ENCODE data around the gene TAT.
"Not testable (repeated sequence)": the region's sequence is repeated elsewhere in the genome, so short reads cannot be mapped to it uniquely, and the experiment has no call there.

The TAT gene

GRCh38 chr16:71576971-71577370 lies at the start of gene TAT:
Gene TAT (minus strand): TSS chr16:71577092. CDS start chr16:71576415, 677 bp downstream.
- DNase-seq (ENCODE audit: low read depth) = no peak

- DNase-seq (ENCODE audit: low read depth) = no peak
Observed at GRCh38 chr16:71626018-71626857, 49.3 kb upstream of the TAT start, which contains the start of gene MARVELD3. Gene MARVELD3 (plus strand): TSS chr16:71626184. CDS start chr16:71626230, 46 bp downstream.

- DNase-seq (ENCODE audit: low read depth) = no peak
Observed at GRCh38 chr16:71625113-71625850, 48.4 kb upstream of the TAT start.

GRCh38 chr16:71623597-71623996 lies 46.7 kb upstream of the TAT start:
- DNase-seq (ENCODE audit: low read depth) = no peak

DNA sequence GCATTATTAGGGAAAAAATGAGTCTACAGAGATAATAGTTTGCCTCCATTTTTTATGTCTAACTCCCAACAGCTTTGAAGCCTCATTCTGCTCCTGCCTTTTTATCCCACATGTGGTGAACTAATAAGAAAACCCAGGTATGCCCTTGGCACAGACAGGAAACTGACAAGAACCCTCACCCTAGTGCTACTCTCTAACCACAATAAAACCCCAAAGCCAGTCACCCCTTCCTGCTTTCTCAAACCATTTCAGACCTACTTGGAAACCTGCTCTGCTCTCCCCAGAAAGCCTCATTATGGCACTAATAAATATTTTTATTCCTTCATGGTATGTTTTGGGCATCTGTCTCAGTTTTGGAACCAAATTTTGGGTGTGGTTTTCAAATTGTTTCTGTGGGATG lies 45.2 kb upstream of the TAT start:
- DNase-seq (ENCODE audit: low read depth) = no peak

DNA sequence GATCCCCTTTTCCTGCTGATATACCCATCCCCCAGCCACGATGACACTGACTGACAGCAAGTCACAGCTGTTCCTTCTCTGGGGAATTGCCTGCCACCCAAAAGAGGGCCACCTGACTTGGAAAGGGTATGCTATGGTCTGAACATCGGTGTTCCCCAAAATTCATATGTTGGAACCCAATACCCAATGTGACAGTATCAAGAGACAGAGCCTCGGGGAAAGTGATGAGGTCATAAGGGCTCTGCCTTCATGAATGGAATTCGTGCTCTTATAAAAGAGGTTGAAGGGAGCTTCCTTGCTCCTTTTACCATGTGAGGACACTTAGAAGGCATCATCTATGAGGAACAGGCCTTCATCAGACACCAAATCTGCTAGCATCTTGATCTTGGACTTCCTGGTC lies 41.5 kb upstream of the TAT start:
- no peak for DNase-seq (ENCODE audit: low read depth)

- not testable (repeated sequence) for DNase-seq (ENCODE audit: low read depth)
Observed at GRCh38 chr16:71614956-71615355, 38.1 kb upstream of the TAT start.

- no peak for DNase-seq (ENCODE audit: low read depth)
Observed at GRCh38 chr16:71610936-71611871, 34.3 kb upstream of the TAT start.

DNA sequence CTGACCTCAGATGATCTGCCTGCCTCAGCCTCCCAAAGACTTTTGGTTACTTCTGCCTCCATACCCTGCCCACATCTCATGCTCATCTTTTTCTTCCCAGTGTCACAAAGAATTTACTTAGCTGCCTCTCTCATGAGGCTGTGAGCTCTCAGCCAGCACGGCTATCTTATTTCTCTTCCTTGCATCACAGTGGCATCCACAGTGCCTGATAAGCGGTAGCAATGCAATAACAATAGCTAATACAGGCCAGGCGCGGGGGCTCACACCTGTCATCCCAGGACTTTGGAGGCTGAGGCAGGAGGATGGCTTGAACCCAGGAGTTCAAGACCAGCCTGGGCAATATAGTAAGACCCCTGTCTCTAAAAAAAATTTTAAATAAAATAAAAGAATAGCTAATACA lies 33.6 kb upstream of the TAT start:
- no peak for DNase-seq (ENCODE audit: low read depth)

DNA sequence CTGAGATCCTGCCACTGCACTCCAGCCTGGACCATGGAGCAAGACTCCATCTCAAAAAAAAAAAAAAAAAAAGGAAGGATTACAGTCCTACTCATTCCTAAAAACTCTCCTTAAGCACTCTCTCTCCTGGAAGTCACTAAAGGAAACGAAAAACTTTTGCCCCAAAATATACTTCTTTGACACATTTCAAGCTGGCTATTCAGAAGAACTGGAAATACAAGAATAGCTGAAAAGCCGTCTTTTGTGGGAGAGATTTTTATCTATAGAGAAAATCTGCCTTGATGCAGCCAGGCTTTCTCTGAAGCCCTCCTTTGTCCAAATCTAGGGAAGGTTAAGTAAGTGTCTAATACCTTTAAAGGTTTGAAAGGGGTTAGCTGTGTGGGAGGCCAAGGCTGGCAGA lies 32.2 kb upstream of the TAT start:
- DNase-seq (ENCODE audit: low read depth) = no peak

GRCh38 chr16:71600822-71601221 lies 23.9 kb upstream of the TAT start:
- no peak for DNase-seq (ENCODE audit: low read depth)

DNA sequence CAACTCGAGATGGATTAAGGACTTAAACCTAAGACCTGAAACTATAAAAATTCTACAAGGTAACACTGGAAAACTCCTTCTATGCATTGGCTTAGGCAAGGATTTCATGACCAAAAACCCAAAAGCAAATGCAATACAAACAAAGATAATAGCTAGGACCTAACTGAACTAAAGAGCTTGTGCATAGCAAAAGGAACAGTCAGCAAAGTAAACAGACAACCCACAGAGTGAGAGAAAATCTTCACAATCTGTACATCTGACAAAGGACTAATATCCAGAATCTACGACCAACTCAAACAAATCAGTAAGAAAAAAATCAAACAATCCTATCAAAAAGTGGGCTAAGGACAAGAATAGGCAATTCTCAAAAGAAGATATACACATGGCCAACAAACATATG lies 21.5 kb upstream of the TAT start:
- DNase-seq (ENCODE audit: low read depth) = not testable (repeated sequence)

GRCh38 chr16:71595340-71595826 lies 18.5 kb upstream of the TAT start:
- not testable (repeated sequence) for DNase-seq (ENCODE audit: low read depth)

DNA sequence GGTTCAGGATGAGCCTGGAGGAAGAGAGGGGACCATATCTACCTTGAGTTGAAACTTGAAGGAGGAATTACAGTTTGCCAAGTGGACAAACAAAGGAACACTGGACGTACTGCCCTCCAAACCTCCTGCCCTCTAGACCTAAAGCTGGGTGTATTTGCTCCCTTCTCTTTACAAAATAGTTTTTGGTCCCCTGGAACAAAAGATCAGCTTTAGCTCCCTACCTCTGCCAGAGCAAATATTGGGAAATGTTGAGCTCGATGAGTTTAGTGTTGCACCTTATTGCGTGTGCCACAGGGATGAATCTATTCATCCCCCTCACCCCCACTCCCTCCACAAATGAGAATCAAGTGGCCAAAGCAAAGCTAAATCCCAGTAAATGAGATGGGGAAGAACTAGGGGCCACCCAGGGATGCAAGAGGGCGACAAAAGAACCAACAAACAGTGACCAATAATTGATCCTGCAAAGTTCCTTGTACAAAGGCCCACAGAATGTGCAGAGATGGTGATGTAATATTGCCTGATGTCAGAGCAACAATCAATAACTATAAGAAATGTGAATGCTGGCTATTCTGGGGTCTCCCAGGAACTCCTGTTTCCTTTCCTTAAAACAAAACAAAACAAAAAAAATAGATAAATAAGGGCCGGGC lies 17.2 kb upstream of the TAT start:
- DNase-seq (ENCODE audit: low read depth) = no peak

- DNase-seq (ENCODE audit: low read depth) = no peak
Observed at GRCh38 chr16:71593048-71593999, 16.4 kb upstream of the TAT start.

DNA sequence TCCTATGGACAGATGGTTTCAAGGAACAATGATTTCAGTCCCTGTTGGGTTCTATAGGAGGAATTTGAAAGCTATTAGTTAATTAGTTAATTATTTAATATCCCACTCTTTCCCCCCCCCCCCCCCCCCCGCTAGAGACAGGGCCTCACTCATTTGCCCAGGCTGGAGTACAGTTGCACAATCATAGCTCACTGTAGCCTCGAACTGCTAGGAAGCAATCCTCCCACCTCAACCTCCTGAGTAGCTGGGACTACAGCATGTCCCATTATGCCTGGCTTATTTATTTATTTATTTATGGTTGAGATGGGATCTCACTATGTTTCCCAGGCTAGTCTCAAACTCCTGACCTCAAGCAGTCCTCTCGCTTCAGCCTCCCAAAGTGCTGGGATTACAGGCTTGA lies 15.0 kb upstream of the TAT start:
- DNase-seq (ENCODE audit: low read depth) = no peak

DNA sequence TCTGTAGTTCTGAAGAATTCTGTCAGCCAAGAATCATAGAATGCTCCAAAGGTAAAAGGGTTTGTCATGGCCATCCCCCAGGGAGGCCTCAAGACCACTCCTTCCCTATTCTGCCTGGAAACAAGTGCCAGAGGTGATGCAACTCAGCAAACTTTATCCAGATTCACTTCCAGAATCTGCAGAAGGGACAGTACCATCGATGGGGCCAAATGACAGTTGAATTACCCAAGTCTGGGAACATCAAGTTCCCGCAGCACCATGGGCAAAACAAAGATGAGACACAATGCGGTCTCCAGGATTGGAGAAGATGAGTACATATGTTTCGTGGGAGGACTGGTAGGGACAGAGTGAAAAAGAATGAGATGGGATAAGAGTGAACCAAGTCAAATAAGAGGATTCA lies 13.7 kb upstream of the TAT start:
- DNase-seq (ENCODE audit: low read depth) = no peak

DNA sequence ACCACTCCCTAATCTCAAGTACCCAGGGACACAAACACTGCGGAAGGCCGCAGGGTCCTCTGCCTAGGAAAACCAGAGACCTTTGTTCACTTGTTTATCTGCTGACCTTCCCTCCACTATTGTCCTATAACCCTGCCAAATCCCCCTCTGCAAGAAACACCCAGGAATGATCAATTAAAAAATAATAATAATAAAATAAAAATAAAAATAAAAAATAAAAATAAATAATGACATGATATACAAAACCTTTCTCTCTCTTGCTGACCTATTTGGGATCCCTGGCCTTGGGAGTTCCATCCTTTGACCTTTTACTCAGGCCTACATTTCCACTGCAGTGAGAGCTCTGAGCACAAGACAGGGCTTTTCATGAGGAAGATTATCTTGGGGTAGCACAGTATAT lies 13.2 kb upstream of the TAT start:
- DNase-seq (ENCODE audit: low read depth) = not testable (repeated sequence)

- not testable (repeated sequence) for DNase-seq (ENCODE audit: low read depth)
Observed at GRCh38 chr16:71589334-71589733, 12.4 kb upstream of the TAT start.

- no peak for DNase-seq (ENCODE audit: low read depth)
Observed at GRCh38 chr16:71585318-71585703, 8.4 kb upstream of the TAT start.
